GM18499 (cell line): ENCODE results near the gene ERV3-1.
"Not testable (repeated sequence)": the region's sequence is repeated elsewhere in the genome, so short reads cannot be mapped to it uniquely, and the experiment has no call there.

Source experiments
- ATAC-seq: cut with Tn5 transposase; IDR thresholded peaks from one replicate; pipeline ENCODE4 v1.9.1; 2021; ENCODE audit warnings: moderate number of reproducible peaks; ENCODE audit not compliant: insufficient read depth, unreplicated experiment

The ERV3-1 gene

GRCh38 chr7:65001291-65001814 is 5.1 kb downstream of the ERV3-1 start:
- no peak for ATAC-seq

GRCh38 chr7:64999165-65000004 is 7.1 kb downstream of the ERV3-1 start:
- peak; percentile 92 for ATAC-seq

GRCh38 chr7:64998865-64999164 is 7.7 kb downstream of the ERV3-1 start:
- no peak for ATAC-seq

- ATAC-seq = no peak
These were observed 8.5 kb downstream of the ERV3-1 start for GRCh38 chr7:64997927-64998391.

- ATAC-seq = no peak
These were observed 9.2 kb downstream of the ERV3-1 start for GRCh38 chr7:64997164-64997908.

- no peak for ATAC-seq
These were observed 10.2 kb downstream of the ERV3-1 start for GRCh38 chr7:64996305-64996704.

GRCh38 chr7:64993901-64994300 is 12.6 kb downstream of the ERV3-1 start:
- no peak for ATAC-seq

GRCh38 chr7:64992971-64993370 is 13.5 kb downstream of the ERV3-1 start:
- no peak for ATAC-seq

GRCh38 chr7:64990936-64991335 is 15.6 kb downstream of the ERV3-1 start, which contains the start of gene ZNF117:
TSS of gene ZNF117 (minus strand) at chr7:64991036.
- no peak for ATAC-seq

- ATAC-seq = no peak
These were observed 16.3 kb downstream of the ERV3-1 start for GRCh38 chr7:64990216-64990615.

- ATAC-seq = no peak
These were observed 27.8 kb downstream of the ERV3-1 start for GRCh38 chr7:64978497-64979203.

GRCh38 chr7:64965594-64965993 is 40.9 kb downstream of the ERV3-1 start:
- no peak for ATAC-seq

- no peak for ATAC-seq
These were observed 47.3 kb downstream of the ERV3-1 start for GRCh38 chr7:64959072-64959747.

GRCh38 chr7:64951250-64951848 is 55.1 kb downstream of the ERV3-1 start:
- ATAC-seq = peak; percentile 46

GRCh38 chr7:64950673-64951072 is 55.8 kb downstream of the ERV3-1 start:
- ATAC-seq = not testable (repeated sequence)

GRCh38 chr7:64948774-64949173 is 57.7 kb downstream of the ERV3-1 start:
- not testable (repeated sequence) for ATAC-seq

GRCh38 chr7:64947252-64948000 is 59.1 kb downstream of the ERV3-1 start:
- ATAC-seq = no peak

- no peak for ATAC-seq
These were observed 59.7 kb downstream of the ERV3-1 start for GRCh38 chr7:64946772-64947171.
